GM13976 (cell line): ENCODE results near the gene STXBP2.

Experiments used
- DNase-seq: peaks from one replicate; pipeline ENCODE4 v3.0.0; 2012; ENCODE audit warnings: low spot score
- CTCF ChIP-seq: IDR thresholded peaks from 2 replicates; pipeline ENCODE4 v1.5.1; 2012; ENCODE audit warnings: borderline replicate concordance, mild to moderate bottlenecking; ENCODE audit not compliant: insufficient read depth; ENCODE audit errors: extremely low read depth, missing control alignments, control extremely low read depth
- in situ Hi-C: fragments of 300-500 bp; cut with MboI; formaldehyde crosslinking; loops from one replicate; pipeline ENCODE4 v1.12.0; 2022; ENCODE audit warnings: low sequenced_read_pairs, mixed read lengths, inconsistent platforms; ENCODE audit not compliant: unreplicated experiment

Gene STXBP2

GRCh38 chr19:7633698-7634097, 3.2 kb upstream of the STXBP2 start, which contains the start of gene PCP2:
PCP2 (minus strand) TSS chr19:7633719; CDS start chr19:7633457, 262 bp downstream.
- in situ Hi-C loops: no loop called here

GRCh38 chr19:7635670-7636069, 1.2 kb upstream of the STXBP2 start:
- in situ Hi-C loops: no loop called here
- DNase-seq: no peak
- no peak for TF ChIP-seq CTCF

More at GRCh38 chr19:7633698-7634097, 3.2 kb upstream of the STXBP2 start, which contains the start of gene PCP2:
- TF ChIP-seq CTCF: no peak
- DNase-seq: no peak

GRCh38 chr19:7636317-7636690, 606 bp upstream of the STXBP2 start:
- no peak for DNase-seq
- TF ChIP-seq CTCF: no peak
- in situ Hi-C loops: no loop called here

- TF ChIP-seq CTCF: no peak
- DNase-seq: no peak
- in situ Hi-C loops: no loop called here
Measured at GRCh38 chr19:7637374-7638256, 705 bp downstream of the STXBP2 start.

GRCh38 chr19:7638802-7639465, 2.0 kb downstream of the STXBP2 start:
- no peak for DNase-seq
- in situ Hi-C loops: no loop called here
- TF ChIP-seq CTCF: no peak

- TF ChIP-seq CTCF: no peak
- in situ Hi-C loops: no loop called here
- no peak for DNase-seq
Measured at GRCh38 chr19:7639863-7640348, 3.0 kb downstream of the STXBP2 start.
